ENCODE measurements around the gene NPAS1. TPM values are rescaled to one million over a fixed set of nuclear protein-coding genes. Genes with fewer than 3 reads are reported as not detected.

NPAS1 gene
- total and polyA plus RNA-seq, 2 of the 13 experiments (the other 11 are each of a cell fraction or from before 2014, with no cell fraction given): 0.35 to 2.9 TPM

DNA sequence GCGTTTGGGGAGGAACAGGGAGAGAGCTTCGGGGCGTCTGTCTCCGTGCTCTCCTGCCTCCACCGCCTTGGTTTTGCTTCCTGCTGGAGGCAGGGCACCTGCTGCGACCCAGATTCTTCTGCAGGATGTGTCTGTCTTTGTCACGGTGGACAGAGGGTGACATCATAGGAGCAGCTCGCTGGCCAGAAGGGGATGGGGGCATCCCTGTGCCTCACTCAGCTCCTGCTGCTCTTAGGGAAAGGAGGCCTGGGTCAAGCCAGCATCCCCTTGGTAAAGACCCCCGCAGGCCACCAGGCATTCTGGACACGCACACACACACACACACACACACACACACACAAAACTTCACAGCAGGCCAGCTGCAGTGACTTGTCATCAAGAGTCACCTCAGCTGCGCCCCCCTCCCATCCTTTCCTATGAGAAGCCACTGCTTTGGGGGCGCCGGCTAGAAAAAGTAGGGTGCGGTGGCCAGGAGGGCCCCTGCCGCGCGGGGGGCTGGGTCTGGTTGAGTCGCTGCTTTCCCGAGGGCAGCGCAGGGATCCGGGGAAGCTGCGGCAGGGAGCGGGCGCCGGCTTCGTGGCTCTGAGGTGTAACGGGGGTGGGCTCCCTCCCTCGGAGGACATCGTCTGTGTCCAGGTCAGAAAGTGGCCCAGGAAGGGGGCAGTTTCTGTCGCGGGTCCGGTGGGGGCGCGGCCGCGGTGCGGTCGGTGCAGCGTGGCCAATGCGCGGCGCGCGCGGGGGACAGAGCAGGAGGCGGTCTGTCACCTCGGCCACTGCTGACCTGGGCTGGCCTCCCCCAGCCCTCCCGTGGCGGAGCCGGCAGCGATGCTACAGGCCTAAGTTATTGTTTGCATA, 15.8 kb upstream of the NPAS1 start:
- no peak overlapping the region for H3K27ac ChIP-seq (ENCODE audit: extremely low read length, insufficient read depth, low read length)
- H3K79me2 ChIP-seq (ENCODE audit: insufficient read depth, low read length): no peaks in the 10 kb centered on the region
- peak; percentile 51 for ATAC-seq
- H3K36me3 ChIP-seq (replicated peaks in 1 of 2; ENCODE audit: control insufficient read depth in 1 of 2, insufficient read depth in 2 of 2, low read length in 2 of 2): peaks cover 14 to 28% of the 10 kb centered on the region in 2 experiments; a peak in 4 of 5 replicates
- H3K4me1 ChIP-seq (ENCODE audit: insufficient read depth, low read length): peaks cover 28% of the 10 kb centered on the region
- H3K4me3 ChIP-seq (replicated peaks in 1 of 3; ENCODE audit: insufficient read depth in 1 of 3, low read depth in 2 of 3, low read length in 3 of 3): peak overlapping the region; percentile 32 to 61 (median 39); a peak in 5 of 6 replicates
- H3K27me3 ChIP-seq (ENCODE audit: control insufficient read depth in 1 of 2, insufficient read depth in 2 of 2, low read length in 2 of 2): no peaks in the 10 kb centered on the region
- BruUV-seq (replicated peaks): no TSS peak
- CTCF ChIA-PET (ENCODE audit: low intra/inter-chr PET ratio, low total read pairs): no interaction called here
- H3K4me2 ChIP-seq (ENCODE audit: low read depth, low read length): peak overlapping the region; percentile 73
- intact Hi-C loops (cut with micrococcal nuclease; ENCODE audit: unreplicated experiment) (no loop called here), in situ Hi-C loops (cut with HindIII; ENCODE audit: extremely low pct_ligation_motif_present, low pct_unique_long_range_greater_than_20kb) (no loop called here)
- DNase-seq (ENCODE audit: low spot score): no peak
- H2AFZ ChIP-seq (ENCODE audit: low read length): no peak overlapping the region
- H4K20me1 ChIP-seq (ENCODE audit: insufficient read depth, low read length): no peaks in the 10 kb centered on the region; the same call in 1 of the 2 replicates
- 14% methylated on average over 29 of the region's 51 CpGs for WGBS (ENCODE audit: low lambda C conversion rate)
- no peak for FAIRE-seq
- H3K9ac ChIP-seq (ENCODE audit: insufficient read depth, low read depth, low read length): peak overlapping the region; percentile 43
- H3K9me3 ChIP-seq (ENCODE audit: low read length): no peaks in the 10 kb centered on the region
- POLR2A ChIA-PET: interaction anchor here (1.0 kb wide), 1 partner anchor 9 kb away, joined by 3 read pairs; no protein-coding TSS in a partner anchor
- TF ChIP-seq ZFX (CRISPR knock-in tag; IDR thresholded peaks at IDR 0.05; ENCODE audit: low read depth) (0 out of 2 replicates have a peak, but pooled peaks have one; percentile 18), SMC3 (IDR thresholded peaks at IDR 0.05; ENCODE audit: low read length) (no peak), GATA4 (IDR thresholded peaks at IDR 0.05; ENCODE audit: borderline replicate concordance, low read depth) (no peak), IRF2 (CRISPR knock-in tag; IDR thresholded peaks at IDR 0.05) (0 out of 2 replicates have a peak, but pooled peaks have one; percentile 12), ZNF563 (CRISPR knock-in tag; IDR thresholded peaks at IDR 0.05) (peak; percentile 39; the same call in 1 of the 2 replicates)
- TF ChIP-seq, protein P1, sequence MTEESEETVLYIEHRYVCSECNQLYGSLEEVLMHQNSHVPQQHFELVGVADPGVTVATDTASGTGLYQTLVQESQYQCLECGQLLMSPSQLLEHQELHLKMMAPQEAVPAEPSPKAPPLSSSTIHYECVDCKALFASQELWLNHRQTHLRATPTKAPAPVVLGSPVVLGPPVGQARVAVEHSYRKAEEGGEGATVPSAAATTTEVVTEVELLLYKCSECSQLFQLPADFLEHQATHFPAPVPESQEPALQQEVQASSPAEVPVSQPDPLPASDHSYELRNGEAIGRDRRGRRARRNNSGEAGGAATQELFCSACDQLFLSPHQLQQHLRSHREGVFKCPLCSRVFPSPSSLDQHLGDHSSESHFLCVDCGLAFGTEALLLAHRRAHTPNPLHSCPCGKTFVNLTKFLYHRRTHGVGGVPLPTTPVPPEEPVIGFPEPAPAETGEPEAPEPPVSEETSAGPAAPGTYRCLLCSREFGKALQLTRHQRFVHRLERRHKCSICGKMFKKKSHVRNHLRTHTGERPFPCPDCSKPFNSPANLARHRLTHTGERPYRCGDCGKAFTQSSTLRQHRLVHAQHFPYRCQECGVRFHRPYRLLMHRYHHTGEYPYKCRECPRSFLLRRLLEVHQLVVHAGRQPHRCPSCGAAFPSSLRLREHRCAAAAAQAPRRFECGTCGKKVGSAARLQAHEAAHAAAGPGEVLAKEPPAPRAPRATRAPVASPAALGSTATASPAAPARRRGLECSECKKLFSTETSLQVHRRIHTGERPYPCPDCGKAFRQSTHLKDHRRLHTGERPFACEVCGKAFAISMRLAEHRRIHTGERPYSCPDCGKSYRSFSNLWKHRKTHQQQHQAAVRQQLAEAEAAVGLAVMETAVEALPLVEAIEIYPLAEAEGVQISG (CRISPR knock-in tag; IDR thresholded peaks at IDR 0.05): no peak
- TF ChIP-seq, protein P2, sequence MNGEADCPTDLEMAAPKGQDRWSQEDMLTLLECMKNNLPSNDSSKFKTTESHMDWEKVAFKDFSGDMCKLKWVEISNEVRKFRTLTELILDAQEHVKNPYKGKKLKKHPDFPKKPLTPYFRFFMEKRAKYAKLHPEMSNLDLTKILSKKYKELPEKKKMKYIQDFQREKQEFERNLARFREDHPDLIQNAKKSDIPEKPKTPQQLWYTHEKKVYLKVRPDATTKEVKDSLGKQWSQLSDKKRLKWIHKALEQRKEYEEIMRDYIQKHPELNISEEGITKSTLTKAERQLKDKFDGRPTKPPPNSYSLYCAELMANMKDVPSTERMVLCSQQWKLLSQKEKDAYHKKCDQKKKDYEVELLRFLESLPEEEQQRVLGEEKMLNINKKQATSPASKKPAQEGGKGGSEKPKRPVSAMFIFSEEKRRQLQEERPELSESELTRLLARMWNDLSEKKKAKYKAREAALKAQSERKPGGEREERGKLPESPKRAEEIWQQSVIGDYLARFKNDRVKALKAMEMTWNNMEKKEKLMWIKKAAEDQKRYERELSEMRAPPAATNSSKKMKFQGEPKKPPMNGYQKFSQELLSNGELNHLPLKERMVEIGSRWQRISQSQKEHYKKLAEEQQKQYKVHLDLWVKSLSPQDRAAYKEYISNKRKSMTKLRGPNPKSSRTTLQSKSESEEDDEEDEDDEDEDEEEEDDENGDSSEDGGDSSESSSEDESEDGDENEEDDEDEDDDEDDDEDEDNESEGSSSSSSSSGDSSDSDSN (CRISPR knock-in tag; IDR thresholded peaks at IDR 0.05): 0 out of 2 replicates have a peak, but pooled peaks have one; percentile 23
- TF ChIP-seq, protein P3, sequence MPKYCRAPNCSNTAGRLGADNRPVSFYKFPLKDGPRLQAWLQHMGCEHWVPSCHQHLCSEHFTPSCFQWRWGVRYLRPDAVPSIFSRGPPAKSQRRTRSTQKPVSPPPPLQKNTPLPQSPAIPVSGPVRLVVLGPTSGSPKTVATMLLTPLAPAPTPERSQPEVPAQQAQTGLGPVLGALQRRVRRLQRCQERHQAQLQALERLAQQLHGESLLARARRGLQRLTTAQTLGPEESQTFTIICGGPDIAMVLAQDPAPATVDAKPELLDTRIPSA (CRISPR knock-in tag; IDR thresholded peaks at IDR 0.05; ENCODE audit: borderline replicate concordance): 0 out of 2 replicates have a peak, but pooled peaks have one; percentile 46
- TF ChIP-seq, protein P4, sequence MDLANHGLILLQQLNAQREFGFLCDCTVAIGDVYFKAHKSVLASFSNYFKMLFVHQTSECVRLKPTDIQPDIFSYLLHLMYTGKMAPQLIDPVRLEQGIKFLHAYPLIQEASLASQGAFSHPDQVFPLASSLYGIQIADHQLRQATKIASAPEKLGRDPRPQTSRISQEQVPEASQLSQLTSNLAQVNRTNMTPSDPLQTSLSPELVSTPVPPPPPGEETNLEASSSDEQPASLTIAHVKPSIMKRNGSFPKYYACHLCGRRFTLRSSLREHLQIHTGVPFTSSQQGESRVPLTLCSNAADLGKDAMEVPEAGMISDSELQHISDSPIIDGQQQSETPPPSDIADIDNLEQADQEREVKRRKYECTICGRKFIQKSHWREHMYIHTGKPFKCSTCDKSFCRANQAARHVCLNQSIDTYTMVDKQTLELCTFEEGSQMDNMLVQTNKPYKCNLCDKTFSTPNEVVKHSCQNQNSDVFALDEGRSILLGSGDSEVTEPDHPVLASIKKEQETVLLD (CRISPR knock-in tag; IDR thresholded peaks at IDR 0.05; ENCODE audit: low read depth): no peak
- TF ChIP-seq, protein P5, sequence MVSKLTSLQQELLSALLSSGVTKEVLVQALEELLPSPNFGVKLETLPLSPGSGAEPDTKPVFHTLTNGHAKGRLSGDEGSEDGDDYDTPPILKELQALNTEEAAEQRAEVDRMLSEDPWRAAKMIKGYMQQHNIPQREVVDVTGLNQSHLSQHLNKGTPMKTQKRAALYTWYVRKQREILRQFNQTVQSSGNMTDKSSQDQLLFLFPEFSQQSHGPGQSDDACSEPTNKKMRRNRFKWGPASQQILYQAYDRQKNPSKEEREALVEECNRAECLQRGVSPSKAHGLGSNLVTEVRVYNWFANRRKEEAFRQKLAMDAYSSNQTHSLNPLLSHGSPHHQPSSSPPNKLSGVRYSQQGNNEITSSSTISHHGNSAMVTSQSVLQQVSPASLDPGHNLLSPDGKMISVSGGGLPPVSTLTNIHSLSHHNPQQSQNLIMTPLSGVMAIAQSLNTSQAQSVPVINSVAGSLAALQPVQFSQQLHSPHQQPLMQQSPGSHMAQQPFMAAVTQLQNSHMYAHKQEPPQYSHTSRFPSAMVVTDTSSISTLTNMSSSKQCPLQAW (CRISPR knock-in tag; IDR thresholded peaks at IDR 0.05): 0 out of 2 replicates have a peak, but pooled peaks have one; percentile 20
